DOHH2 (cell line): Measurements from ENCODE around the gene CLIC3.

Experiments
- CTCF ChIP-seq: fragments of 200-600 bp; sonication (generic); IDR thresholded peaks from one replicate; pipeline ENCODE4 v1.5.1; 2014; ENCODE audit warnings: antibody characterized with exemption, mild to moderate bottlenecking, low read depth, low read length; ENCODE audit not compliant: poor library complexity, severe bottlenecking
- EZH2phosphoT487 ChIP-seq: fragments of 200-600 bp; sonication (generic); IDR thresholded peaks from 2 replicates; pipeline ENCODE4 v1.6.1; 2017; ENCODE audit warnings: borderline replicate concordance, mild to moderate bottlenecking, antibody characterized with exemption, low read length, moderate library complexity, mixed read lengths

GRCh38 chr9:136952321-136952850 is 44.0 kb downstream of the CLIC3 start:
- no peak for TF ChIP-seq CTCF
- TF ChIP-seq EZH2phosphoT487 = no peak
